Neural progenitor cell (in vitro differentiated cells): ENCODE data around the gene TARDBP.

Experiments used
- EZH2 ChIP-seq: fragments of 200-600 bp; sonication (generic); IDR thresholded peaks from 2 replicates; pipeline ENCODE4 v1.6.1; 2017; ENCODE audit warnings: antibody characterized with exemption, mild to moderate bottlenecking, moderate library complexity
- TF ChIP-seq, protein P1 (sequence below): fragments of 200-600 bp; sonication (generic); IDR thresholded peaks from 2 replicates; pipeline ENCODE4 v1.5.1; 2017; ENCODE audit warnings: antibody characterized with exemption, mild to moderate bottlenecking

DNA sequence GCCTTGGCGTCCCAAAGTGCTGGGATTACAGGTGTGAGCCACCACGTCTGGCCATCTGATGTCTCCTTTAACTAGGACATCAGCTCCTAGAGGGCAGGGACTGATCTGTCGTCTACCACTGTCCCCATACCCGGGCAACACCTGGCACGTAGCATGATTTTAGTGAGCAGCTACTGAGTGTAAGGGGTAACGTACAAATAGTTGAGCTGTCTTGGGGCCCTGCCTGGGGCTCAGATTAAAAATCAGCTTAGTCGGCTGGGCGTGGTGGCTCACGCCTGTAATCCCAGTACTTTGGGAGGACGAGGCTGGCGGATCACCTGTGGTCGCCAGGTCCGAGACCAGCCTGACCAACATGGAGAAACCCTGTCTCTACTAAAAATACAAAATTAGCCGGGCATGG, 45.6 kb downstream of the TARDBP start:
- TF ChIP-seq EZH2: no peak
- TF ChIP-seq, protein P1, sequence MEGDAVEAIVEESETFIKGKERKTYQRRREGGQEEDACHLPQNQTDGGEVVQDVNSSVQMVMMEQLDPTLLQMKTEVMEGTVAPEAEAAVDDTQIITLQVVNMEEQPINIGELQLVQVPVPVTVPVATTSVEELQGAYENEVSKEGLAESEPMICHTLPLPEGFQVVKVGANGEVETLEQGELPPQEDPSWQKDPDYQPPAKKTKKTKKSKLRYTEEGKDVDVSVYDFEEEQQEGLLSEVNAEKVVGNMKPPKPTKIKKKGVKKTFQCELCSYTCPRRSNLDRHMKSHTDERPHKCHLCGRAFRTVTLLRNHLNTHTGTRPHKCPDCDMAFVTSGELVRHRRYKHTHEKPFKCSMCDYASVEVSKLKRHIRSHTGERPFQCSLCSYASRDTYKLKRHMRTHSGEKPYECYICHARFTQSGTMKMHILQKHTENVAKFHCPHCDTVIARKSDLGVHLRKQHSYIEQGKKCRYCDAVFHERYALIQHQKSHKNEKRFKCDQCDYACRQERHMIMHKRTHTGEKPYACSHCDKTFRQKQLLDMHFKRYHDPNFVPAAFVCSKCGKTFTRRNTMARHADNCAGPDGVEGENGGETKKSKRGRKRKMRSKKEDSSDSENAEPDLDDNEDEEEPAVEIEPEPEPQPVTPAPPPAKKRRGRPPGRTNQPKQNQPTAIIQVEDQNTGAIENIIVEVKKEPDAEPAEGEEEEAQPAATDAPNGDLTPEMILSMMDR: no peak
